Tibial nerve (tissue), 4 donors: ENCODE data around the gene AGXT2.

ENCODE experiments used
- CTCF ChIP-seq, 5 experiments: fragments of 200-600 bp in 3 of 5; fragments of 450-650 bp in 2 of 5; sonication (generic) in 3 of 5; IDR thresholded peaks; one replicate each; pipeline ENCODE4 v1.5.1; 2016 to 2019; ENCODE audit warnings: antibody characterized with exemption in 5 of 5, mild to moderate bottlenecking in 3 of 5, moderate library complexity in 2 of 5
- EP300 ChIP-seq, 2 donors: sonication (generic); formaldehyde crosslinking; IDR thresholded peaks; one replicate each; pipeline ENCODE4 v1.6.1; 2017; ENCODE audit warnings: antibody characterized with exemption in 2 of 2, mild to moderate bottlenecking in 1 of 2
- POLR2A ChIP-seq, 2 donors: fragments of 450-650 bp; IDR thresholded peaks; one replicate each; pipeline ENCODE4 v1.6.1; 2017; ENCODE audit warnings: antibody characterized with exemption in 2 of 2, mild to moderate bottlenecking in 2 of 2, moderate library complexity in 2 of 2

- TF ChIP-seq CTCF (IDR thresholded peaks at IDR 0.05): no peak
- no peak for TF ChIP-seq POLR2A (IDR thresholded peaks at IDR 0.05)
- TF ChIP-seq EP300 (IDR thresholded peaks at IDR 0.05): no peak
These were observed 2.9 kb upstream of the AGXT2 start for GRCh38 chr5:35050541-35051126.
